HEK293T (cell line): Measurements from ENCODE around the gene DDC.

Experiments
- BHLHE40 ChIP-seq: fragments of 450-650 bp; IDR thresholded peaks from 2 replicates; pipeline ENCODE4 v1.6.1; 2016; ENCODE audit warnings: mild to moderate bottlenecking, moderate library complexity, borderline replicate concordance
- FOXM1 ChIP-seq: fragments of 450-650 bp; IDR thresholded peaks from 2 replicates; pipeline ENCODE4 v1.6.1; 2017; ENCODE audit warnings: mild to moderate bottlenecking, borderline replicate concordance
- L3MBTL2 ChIP-seq: fragments of 450-650 bp; conservative IDR thresholded peaks from 2 replicates; pipeline ENCODE4 v1.6.1; 2016; ENCODE audit warnings: mild to moderate bottlenecking
- SP1 ChIP-seq: fragments of 450-650 bp; IDR thresholded peaks from 2 replicates; pipeline ENCODE4 v1.6.1; 2017

GRCh38 chr7:50492770-50493519 is 72.3 kb downstream of the DDC start:
- TF ChIP-seq L3MBTL2 (no peak), SP1 (no peak), FOXM1 (no peak), BHLHE40 (no peak)
